Stimulated activated CD4-positive, alpha-beta T cell treated with anti-CD3 and anti-CD28 coated beads, TNF-alpha, amount 100 ng/mL, for 1 hour (primary cell): ENCODE measurements around the gene CRISP3.

Experiments
- DNase-seq, 3 donors: peaks; one replicate each; pipeline ENCODE4 v3.0.0-alpha.2; 2020; ENCODE audit warnings: low read depth in 3 of 3, low spot score in 1 of 3

Gene CRISP3

GRCh38 chr6:49692534-49692933 lies 51.7 kb downstream of the CRISP3 start:
- DNase-seq = no peak
